ENCODE data around the gene HSPA6. TPM values are rescaled to one million over a fixed set of nuclear protein-coding genes. Genes with fewer than 3 reads are reported as not detected.
"Not testable (repeated sequence)": the region's sequence is repeated elsewhere in the genome, so short reads cannot be mapped to it uniquely, and the experiment has no call there.

HSPA6 gene
- total RNA-seq, 2 donors from 2014 or later, result 0.37 to 0.41 TPM

DNA sequence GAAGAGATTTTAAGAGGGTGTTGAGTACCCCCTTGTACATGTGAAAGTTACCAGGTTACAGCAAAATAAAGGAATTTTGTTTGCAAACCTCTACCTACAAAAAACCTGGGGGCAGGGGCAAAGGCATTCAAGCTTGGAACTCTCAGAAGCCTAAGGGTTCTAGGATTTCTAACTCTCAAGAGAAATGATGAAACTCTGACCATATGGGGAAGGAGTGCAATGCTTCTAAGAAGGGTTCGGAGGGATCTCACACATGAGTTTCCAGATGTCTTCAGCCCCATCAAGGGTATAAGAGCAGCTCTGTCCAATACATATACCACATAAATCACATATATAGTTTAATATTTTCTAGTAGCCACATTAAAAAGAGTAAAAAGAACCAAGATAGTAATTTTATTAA, 26.4 kb upstream of the HSPA6 start:
- Mint-ChIP-seq H3K27me3 (peaks cover 17% of the 10 kb centered on the region), H3K27ac (no peak overlapping the region), H3K9me3 (no peaks in the 10 kb centered on the region), H3K36me3 (ENCODE audit: low read depth) (no peaks in the 10 kb centered on the region), H3K4me1 (peaks cover 5% of the 10 kb centered on the region), H3K4me3 (no peak overlapping the region)
- no peak for ATAC-seq (replicated peaks)

DNA sequence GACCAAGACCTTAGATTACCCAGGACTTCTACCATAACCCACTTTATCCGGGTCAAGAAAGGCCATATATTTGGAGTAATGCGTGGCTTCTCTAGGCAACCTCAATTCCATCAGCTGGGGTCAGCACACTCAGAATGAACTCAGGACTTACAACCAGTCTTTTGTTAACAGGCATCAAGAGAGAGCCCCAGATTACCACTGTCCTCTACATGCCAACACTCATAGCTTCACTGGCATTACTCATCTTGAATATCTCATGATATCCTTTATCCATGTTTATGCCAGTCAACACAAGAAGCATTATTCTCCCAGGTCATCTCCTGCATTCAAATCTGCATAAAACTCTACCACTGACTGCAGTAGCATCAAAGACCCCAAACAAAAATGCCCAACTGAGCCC, 25.7 kb upstream of the HSPA6 start:
- Mint-ChIP-seq H3K27me3 (peaks cover 16% of the 10 kb centered on the region), H3K36me3 (ENCODE audit: low read depth) (no peaks in the 10 kb centered on the region), H3K27ac (no peak overlapping the region), H3K4me3 (no peak overlapping the region), H3K9me3 (no peaks in the 10 kb centered on the region), H3K4me1 (peaks cover 5% of the 10 kb centered on the region)
- no peak for ATAC-seq (replicated peaks)

DNA sequence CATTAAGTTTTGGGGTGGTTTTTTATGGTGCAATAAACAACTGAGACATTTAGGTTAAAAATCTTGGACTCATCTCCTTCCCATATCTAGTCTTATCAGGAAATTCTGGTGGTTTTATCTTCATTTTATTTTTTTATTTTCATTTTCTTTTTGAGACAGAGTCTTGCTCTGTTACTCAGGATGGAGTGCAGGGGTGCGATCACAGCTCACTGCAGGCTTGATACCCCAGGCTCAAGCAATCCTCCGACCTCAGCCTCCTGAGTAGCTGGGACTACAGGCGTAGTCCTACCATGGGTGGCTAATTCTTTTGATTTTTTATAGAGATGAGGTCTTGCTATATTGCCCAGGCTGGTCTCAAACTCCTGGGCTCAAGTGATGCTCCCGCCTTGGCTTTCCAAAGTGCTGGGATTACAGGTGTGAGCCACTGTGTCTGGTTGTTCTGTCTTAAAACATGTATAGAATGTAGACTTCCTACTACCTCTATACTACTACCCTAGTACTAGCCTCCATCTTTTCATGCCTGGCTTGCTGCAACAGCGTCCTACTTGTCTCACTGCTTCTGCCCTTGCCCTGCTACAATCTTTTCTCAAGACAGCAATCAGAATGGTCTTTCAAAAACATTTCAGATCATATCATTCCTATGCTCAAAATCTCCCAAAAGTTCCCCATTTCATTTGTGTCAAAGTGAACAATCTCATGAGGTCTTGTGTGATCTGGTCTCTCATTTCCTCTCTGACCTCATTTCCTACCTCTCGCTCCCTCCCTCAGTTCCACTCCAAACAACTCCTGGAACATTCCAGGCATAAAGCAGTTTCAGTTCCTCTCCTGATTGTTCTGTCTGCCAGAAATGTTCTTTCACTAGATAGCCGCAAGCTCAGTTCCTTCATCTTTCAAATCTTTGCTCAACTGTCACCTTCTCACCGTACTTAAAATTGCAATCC, 25.0 kb upstream of the HSPA6 start:
- H3K27ac Mint-ChIP-seq, result no peak overlapping the region
- H3K9me3 Mint-ChIP-seq, result no peaks in the 10 kb centered on the region
- H3K36me3 Mint-ChIP-seq (ENCODE audit: low read depth), result no peaks in the 10 kb centered on the region
- peaks cover 18% of the 10 kb centered on the region for H3K27me3 Mint-ChIP-seq
- no peak overlapping the region for H3K4me3 Mint-ChIP-seq
- no peak for ATAC-seq (replicated peaks)
- H3K4me1 Mint-ChIP-seq, result peaks cover 5% of the 10 kb centered on the region

DNA sequence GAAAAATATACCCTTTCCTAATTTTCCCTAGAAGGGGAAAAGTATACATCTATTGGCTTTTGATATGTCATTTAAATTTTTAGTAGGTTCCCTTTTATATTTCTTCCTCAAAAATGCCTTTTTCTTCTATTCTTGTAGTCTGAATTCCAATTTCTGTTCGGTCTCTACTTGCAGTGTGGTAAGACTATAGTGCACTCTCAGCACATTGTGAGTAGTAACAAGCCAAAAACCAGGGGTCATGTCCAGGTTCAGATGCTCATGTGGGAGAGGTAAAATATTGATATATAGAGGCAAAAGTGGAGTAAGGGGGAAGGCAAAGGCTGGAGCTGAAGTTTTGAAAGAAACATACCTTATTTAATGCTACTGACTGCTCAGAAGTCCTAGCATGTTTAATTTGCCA, 23.1 kb upstream of the HSPA6 start:
- Mint-ChIP-seq H3K9me3 (no peaks in the 10 kb centered on the region), H3K27ac (no peak overlapping the region), H3K4me3 (no peak overlapping the region), H3K36me3 (ENCODE audit: low read depth) (no peaks in the 10 kb centered on the region), H3K27me3 (peaks cover 14% of the 10 kb centered on the region), H3K4me1 (peaks cover 6% of the 10 kb centered on the region)
- no peak for ATAC-seq (replicated peaks)

DNA sequence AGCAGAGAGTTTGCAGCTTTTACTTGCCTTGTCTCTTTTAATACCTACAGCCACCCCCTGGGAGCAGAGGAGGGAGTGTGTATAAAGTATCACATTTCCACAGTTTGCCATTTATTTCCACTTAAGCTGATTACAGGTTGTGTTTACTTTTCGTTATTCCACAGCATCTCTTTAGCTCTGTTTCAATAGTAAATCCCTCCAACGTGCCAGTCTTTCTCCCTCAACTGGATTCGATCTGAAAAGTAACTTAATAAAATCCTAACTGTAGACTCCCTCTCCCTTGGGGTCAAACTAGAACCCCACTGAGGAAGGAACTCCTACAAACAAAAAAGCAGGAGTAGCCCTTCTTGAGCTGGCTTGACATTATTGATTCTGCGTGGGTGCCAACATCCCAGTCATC, 22.2 kb upstream of the HSPA6 start:
- Mint-ChIP-seq H3K9me3 (no peaks in the 10 kb centered on the region), H3K27me3 (peaks cover 17% of the 10 kb centered on the region), H3K4me3 (no peak overlapping the region), H3K27ac (no peak overlapping the region), H3K36me3 (ENCODE audit: low read depth) (no peaks in the 10 kb centered on the region), H3K4me1 (peaks cover 12% of the 10 kb centered on the region)
- no peak for ATAC-seq (replicated peaks)

DNA sequence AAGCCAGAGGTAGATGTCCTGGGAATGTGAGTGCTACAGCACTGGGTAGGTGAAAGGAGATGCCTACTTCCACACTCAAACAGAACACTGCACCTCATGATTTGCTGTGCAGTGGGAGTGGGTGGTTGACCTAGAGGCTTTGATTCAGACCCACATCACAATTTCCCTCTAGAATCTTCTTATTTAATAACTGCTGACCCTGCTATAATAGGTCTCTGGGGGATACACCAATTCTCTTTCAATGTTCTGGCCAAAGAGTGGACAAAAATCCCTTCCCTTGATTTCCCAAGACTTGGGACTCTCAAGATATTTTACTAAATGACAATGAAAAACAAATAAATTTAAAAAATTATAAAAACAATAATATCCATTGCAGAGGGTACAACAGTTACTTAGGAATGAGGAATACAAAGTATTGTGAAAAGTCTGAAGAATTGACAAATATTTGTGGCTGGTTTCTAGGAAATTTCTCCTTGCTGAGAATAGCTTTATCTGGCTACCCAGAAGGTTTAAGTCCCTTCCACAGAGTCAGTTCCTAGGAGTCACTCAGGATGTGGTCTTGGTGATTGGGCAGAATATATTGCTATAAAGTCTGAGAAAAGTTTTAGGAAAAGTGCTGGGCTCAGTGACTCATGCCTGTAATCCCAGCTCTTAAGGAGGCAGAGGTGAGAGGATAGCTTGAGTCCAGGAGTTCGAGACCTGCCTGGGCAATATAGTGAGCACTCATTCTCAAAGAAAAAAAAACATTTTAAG, 21.5 kb upstream of the HSPA6 start:
- Mint-ChIP-seq H3K9me3 (no peaks in the 10 kb centered on the region), H3K27ac (no peak overlapping the region), H3K27me3 (peaks cover 17% of the 10 kb centered on the region), H3K36me3 (ENCODE audit: low read depth) (no peaks in the 10 kb centered on the region), H3K4me1 (peaks cover 12% of the 10 kb centered on the region), H3K4me3 (no peak overlapping the region)
- no peak for ATAC-seq (replicated peaks)

DNA sequence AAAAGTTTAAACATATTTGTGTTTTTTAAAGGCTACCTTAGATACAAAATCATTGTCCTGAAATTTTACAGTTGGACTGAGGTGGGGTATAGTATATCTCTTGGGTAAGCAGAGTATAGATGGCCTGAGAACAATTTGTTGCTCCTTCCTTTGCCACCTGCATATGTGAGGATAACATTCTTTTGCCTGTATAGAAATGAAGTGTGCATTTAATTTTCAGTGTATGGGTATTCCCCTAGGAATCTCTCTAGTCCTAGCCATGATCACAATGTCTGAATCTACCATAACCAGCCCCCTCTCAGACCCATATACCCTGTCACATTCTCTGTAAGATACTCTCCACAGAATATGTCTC, 21.0 kb upstream of the HSPA6 start:
- ATAC-seq (replicated peaks), result no peak
- Mint-ChIP-seq H3K4me3 (no peak overlapping the region), H3K27me3 (peaks cover 17% of the 10 kb centered on the region), H3K9me3 (no peaks in the 10 kb centered on the region), H3K36me3 (ENCODE audit: low read depth) (no peaks in the 10 kb centered on the region), H3K4me1 (peaks cover 12% of the 10 kb centered on the region), H3K27ac (no peak overlapping the region)

DNA sequence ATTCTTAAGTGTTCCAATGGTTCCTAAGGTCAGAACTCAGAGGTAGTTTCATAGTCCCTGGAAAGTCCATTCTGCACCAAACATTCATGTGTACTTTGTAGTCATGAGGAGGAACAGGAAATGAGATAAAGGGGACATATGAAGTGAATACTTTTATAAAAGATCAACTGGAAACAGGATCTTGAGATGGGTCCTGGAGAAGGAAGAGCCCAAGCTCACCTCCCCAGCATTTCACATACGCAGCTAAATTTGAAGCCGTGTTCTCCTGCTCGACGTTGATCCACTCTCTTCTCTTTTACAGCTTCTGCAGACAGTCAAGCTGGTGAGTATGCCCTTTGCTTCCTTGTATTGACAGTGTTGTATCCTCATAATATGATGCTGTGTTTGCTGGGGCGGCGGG, 18.7 kb upstream of the HSPA6 start:
- H3K4me1 Mint-ChIP-seq, result peaks cover 7% of the 10 kb centered on the region
- peaks cover 15% of the 10 kb centered on the region for H3K27me3 Mint-ChIP-seq
- H3K36me3 Mint-ChIP-seq (ENCODE audit: low read depth), result no peaks in the 10 kb centered on the region
- ATAC-seq (replicated peaks), result no peak
- H3K9me3 Mint-ChIP-seq, result no peaks in the 10 kb centered on the region
- H3K27ac Mint-ChIP-seq, result no peak overlapping the region
- H3K4me3 Mint-ChIP-seq, result no peak overlapping the region

DNA sequence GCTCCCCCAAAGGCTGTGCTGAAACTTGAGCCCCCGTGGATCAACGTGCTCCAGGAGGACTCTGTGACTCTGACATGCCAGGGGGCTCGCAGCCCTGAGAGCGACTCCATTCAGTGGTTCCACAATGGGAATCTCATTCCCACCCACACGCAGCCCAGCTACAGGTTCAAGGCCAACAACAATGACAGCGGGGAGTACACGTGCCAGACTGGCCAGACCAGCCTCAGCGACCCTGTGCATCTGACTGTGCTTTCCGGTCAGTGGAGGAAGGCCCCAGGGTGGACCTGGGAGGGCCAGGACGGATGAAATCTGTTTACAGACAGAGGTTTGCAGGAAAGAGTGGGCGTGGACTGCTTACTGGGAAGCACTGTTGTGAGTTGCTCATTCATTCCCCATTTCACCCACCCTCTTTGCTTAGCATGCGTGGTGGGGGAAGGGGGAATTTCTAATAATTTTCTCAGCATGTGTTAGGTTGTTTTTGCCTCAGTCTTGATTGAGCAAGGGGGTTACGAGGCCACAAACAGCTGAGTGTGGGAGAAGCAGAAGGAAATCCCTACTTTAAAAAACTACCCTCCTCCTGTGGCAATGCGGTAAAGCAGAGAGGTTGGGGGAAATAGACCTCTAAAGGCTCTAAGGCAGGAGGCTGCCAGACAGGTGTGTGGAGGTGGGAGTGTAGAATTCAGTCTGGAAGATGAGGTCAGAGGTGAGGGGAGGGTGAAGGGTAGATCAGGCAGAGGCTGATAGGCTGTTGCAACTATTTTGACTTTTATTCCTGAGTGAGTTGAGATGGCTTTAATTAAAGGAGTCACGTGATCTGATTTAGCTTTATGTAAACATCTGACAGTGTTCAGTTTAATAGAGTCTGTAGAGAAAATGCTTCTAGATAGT, 17.8 kb upstream of the HSPA6 start:
- Mint-ChIP-seq H3K9me3 (no peaks in the 10 kb centered on the region), H3K27me3 (peaks cover 15% of the 10 kb centered on the region), H3K4me3 (no peak overlapping the region), H3K36me3 (ENCODE audit: low read depth) (no peaks in the 10 kb centered on the region), H3K4me1 (peaks cover 7% of the 10 kb centered on the region), H3K27ac (no peak overlapping the region)
- ATAC-seq (replicated peaks), result peak; percentile 28

DNA sequence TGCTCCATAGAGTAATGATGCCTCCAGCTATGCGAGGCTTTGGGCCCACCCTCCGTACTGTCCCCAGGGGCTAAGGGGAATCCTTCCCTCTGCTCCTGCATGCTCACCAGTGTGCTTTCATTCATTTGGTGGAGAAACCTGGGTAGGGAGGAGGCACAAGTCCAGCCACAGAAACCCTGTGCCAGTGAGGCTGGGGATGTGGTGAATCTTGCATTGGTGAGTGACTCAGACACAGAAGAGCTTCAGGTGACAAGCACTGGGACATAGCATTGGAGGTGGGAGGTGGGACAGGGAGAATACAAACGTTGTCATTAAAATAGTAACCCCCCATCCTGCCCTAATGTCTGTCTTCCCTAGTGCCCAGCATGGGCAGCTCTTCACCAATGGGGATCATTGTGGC, 13.9 kb upstream of the HSPA6 start:
- peak; percentile 60 for ATAC-seq (replicated peaks)
- no peak overlapping the region for H3K27ac Mint-ChIP-seq
- H3K4me3 Mint-ChIP-seq, result no peak overlapping the region
- no peaks in the 10 kb centered on the region for H3K9me3 Mint-ChIP-seq
- no peaks in the 10 kb centered on the region for H3K36me3 Mint-ChIP-seq (ENCODE audit: low read depth)
- H3K4me1 Mint-ChIP-seq, result peaks cover 7% of the 10 kb centered on the region
- peaks cover 8% of the 10 kb centered on the region for H3K27me3 Mint-ChIP-seq

DNA sequence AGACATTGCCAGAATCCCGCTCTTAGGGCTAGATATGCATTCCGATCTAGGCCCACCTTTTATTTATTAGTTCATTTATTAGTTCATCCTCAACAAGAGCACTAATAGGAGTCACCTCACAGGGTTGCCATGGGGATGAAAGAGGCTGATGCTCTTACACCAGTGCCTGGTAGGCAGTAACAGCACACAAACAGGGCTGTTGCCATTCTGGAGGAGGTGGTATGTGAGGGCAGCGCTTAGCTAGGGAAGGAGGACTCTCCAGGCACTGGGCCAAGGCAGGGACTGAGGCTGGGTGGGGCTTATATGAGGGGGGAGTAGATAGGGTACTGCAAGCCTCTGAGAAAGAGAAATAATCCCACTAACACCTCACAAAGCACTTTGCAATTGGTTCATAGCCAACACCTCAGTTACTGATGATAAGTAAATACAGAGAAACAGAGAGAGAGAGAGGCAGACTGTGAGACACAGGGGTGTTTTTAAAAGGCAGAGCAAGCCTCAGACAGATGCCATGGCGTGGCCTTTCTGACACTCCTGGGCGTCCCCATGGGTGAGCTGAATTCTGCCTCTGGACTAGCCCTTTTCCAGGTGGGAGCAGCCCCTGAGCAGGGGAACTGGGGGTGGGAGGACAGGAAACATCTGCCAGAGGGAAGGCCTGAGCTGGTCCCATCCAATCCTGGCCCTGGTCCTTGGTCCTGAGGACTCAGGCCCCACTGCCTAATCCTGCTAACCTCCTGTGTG, 13.2 kb upstream of the HSPA6 start:
- peaks cover 6% of the 10 kb centered on the region for H3K27me3 Mint-ChIP-seq
- peaks cover 7% of the 10 kb centered on the region for H3K4me1 Mint-ChIP-seq
- H3K27ac Mint-ChIP-seq, result peak overlapping the region; percentile 41
- H3K4me3 Mint-ChIP-seq, result no peak overlapping the region
- H3K36me3 Mint-ChIP-seq (ENCODE audit: low read depth), result no peaks in the 10 kb centered on the region
- no peaks in the 10 kb centered on the region for H3K9me3 Mint-ChIP-seq
- ATAC-seq (replicated peaks), result no peak

DNA sequence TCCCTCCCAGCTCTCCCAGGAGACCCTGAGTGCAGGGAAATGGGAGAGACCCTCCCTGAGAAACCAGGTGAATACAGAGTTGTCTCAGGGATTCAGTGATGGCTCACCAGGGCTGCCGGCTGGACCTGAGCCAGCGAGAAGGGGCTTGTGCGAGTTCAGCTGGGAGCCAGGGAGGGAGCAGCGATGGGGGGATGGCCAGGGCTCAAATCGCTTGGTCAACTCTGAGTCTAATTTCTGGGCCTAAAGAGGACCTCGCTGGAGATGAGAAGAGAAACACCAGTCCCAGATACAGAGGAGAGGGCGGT, 12.6 kb upstream of the HSPA6 start:
- no peaks in the 10 kb centered on the region for H3K9me3 Mint-ChIP-seq
- ATAC-seq (replicated peaks), result no peak
- H3K4me3 Mint-ChIP-seq, result no peak overlapping the region
- no peaks in the 10 kb centered on the region for H3K36me3 Mint-ChIP-seq (ENCODE audit: low read depth)
- no peak overlapping the region for H3K27ac Mint-ChIP-seq
- H3K27me3 Mint-ChIP-seq, result peaks cover 4% of the 10 kb centered on the region
- H3K4me1 Mint-ChIP-seq, result peaks cover 1% of the 10 kb centered on the region

DNA sequence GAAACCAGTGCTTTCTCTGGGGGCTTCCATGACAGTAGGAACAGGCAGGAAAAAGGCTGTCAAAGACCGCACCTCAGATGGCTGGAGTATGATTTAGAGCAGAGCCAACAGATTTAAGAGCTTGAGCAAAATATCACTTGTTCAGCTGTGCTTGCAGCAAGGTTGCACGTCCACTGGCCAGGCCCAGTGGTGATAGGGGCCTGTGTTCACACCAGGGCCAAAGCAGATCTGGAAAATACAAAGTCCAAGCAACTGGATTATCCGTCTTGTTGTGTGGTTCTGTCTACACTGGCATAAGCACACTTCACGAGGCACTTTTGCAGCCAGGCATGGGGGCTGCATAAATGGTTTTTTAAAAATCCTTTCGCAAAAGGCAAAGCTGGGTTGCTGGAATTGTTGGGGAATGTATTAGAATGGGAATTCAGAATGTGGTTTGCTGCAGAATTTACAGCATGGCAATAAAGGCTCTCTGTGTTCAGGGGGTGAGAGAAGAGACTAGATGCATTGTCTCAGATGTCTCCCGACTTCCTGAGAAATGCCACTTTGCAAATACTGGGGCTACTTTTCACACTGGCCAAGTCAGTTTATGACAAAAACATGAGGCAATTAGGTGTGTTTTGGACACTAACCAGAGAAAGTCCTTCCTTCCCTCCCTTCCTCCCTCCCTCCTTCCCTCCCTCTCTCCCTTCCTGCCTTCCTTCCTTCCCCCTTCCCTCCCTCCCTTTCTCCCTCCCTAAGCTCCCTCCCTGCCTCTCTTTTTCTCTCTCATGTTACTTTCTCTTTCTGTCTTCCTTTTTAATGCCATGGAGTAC, 11.5 kb upstream of the HSPA6 start:
- not testable (repeated sequence) for ATAC-seq (replicated peaks); H3K9me3 Mint-ChIP-seq; H3K4me1 Mint-ChIP-seq; H3K36me3 Mint-ChIP-seq (ENCODE audit: low read depth); H3K27me3 Mint-ChIP-seq; H3K27ac Mint-ChIP-seq; H3K4me3 Mint-ChIP-seq

All from activated T-helper 17 cell treated with anti-CD3 and anti-CD28 coated beads, Interleukin-2, amount 50 U/mL, for 72 hours (primary cell).